Measurements from ENCODE around the gene LGR5. TPM values are rescaled to one million over a fixed set of nuclear protein-coding genes. Genes with fewer than 3 reads are reported as not detected.

Gene LGR5
- total and polyA plus RNA-seq, 2 of the 8 experiments (the other 6 are each of a cell fraction or from before 2014, with no cell fraction given), result 0.08 to 0.19 TPM

- TF ChIP-seq YY1 (IDR thresholded peaks at IDR 0.05; ENCODE audit: low read depth, low read length) (no peak), TCF12 (IDR thresholded peaks at IDR 0.05; ENCODE audit: low read depth, low read length) (no peak), KDM4A (IDR thresholded peaks at IDR 0.05; ENCODE audit: low read depth, low read length, severe bottlenecking) (no peak), SAP30 (IDR thresholded peaks at IDR 0.05; ENCODE audit: insufficient read depth, insufficient replicate concordance, low read length) (no peak), BRCA1 (IDR thresholded peaks at IDR 0.05; ENCODE audit: low read depth, low read length) (no peak)
These were observed 64.2 kb downstream of the LGR5 start (continued) for GRCh38 chr12:71503579-71504391.
